OCI-LY3 (cell line): ENCODE results near the gene MYCT1.

ENCODE experiments used
- H2AFZ ChIP-seq: fragments of 200-600, 300-600 bp; shearing (Covaris generic); 2 replicates; pipeline ENCODE4 v1.6.0; 2014; ENCODE audit warnings: antibody characterized with exemption, low read depth, low read length
- H3K27ac ChIP-seq: fragments of 200-600, 300-600 bp; sonication (generic); 2 replicates; pipeline ENCODE4 v1.5.1; 2014; ENCODE audit warnings: mild to moderate bottlenecking, low read length, moderate library complexity, mixed read lengths
- H3K27me3 ChIP-seq: fragments of 200-600, 300-600 bp; sonication (generic); 2 replicates; pipeline ENCODE4 v1.6.1; 2014; ENCODE audit warnings: low read depth, low read length, mixed read lengths
- H3K36me3 ChIP-seq: fragments of 200-600, 300-600 bp; sonication (generic); replicated peaks from 2 replicates; pipeline ENCODE3; 2014; ENCODE audit warnings: low read depth, low read length, mixed read lengths
- H3K4me1 ChIP-seq: fragments of 300-600, 200-600 bp; sonication (generic); 2 replicates; pipeline ENCODE4 v1.6.1; 2014; ENCODE audit warnings: low read length, mixed read lengths
- H3K4me2 ChIP-seq: fragments of 200-600, 300-600 bp; sonication (generic); 2 replicates; pipeline ENCODE4 v1.6.1; 2014; ENCODE audit warnings: low read length, mixed read lengths
- H3K4me3 ChIP-seq: fragments of 300-600, 200-600 bp; sonication (generic); 2 replicates; pipeline ENCODE4 v1.5.1; 2014; ENCODE audit warnings: antibody characterized with exemption, mild to moderate bottlenecking, low read length, moderate library complexity
- H3K79me2 ChIP-seq: fragments of 300-600, 200-600 bp; shearing (Covaris generic); 2 replicates; pipeline ENCODE4 v1.6.1; 2014; ENCODE audit warnings: mild to moderate bottlenecking, low read length, mixed read lengths
- H3K9ac ChIP-seq: fragments of 300-600, 200-600 bp; shearing (Covaris generic); 2 replicates; pipeline ENCODE4 v1.6.0; 2014; ENCODE audit warnings: mild to moderate bottlenecking, low read length, moderate library complexity
- H3K9me3 ChIP-seq: fragments of 200-600, 300-600 bp; shearing (Covaris generic); 2 replicates; pipeline ENCODE4 v1.6.1; 2014; ENCODE audit warnings: low read length, mixed read lengths; ENCODE audit not compliant: insufficient read depth
- H4K20me1 ChIP-seq: fragments of 200-600, 300-600 bp; sonication (generic); 2 replicates; pipeline ENCODE4 v1.6.1; 2016; ENCODE audit warnings: low read length, mixed read lengths; ENCODE audit not compliant: insufficient read depth
- CTCF ChIP-seq: fragments of 200-600, 300-600 bp; sonication (generic); IDR thresholded peaks from 2 replicates; pipeline ENCODE4 v1.5.1; 2014; ENCODE audit warnings: antibody characterized with exemption, low read length, low read depth
- EZH2phosphoT487 ChIP-seq: fragments of 200-600 bp; shearing (Covaris generic); IDR thresholded peaks from 2 replicates; pipeline ENCODE4 v1.6.1; 2018; ENCODE audit warnings: antibody characterized with exemption, mixed run types, low read depth

MYCT1 gene

GRCh38 chr6:152771061-152771687 is 73.5 kb downstream of the MYCT1 start:
- Histone ChIP-seq H3K4me3 (no peak overlapping the region), H4K20me1 (no peaks in the 10 kb centered on the region), H3K27ac (no peak overlapping the region), H3K79me2 (no peaks in the 10 kb centered on the region), H3K9ac (no peak overlapping the region), H3K9me3 (no peaks in the 10 kb centered on the region), H3K4me2 (no peak overlapping the region), H3K27me3 (no peaks in the 10 kb centered on the region), H3K4me1 (no peaks in the 10 kb centered on the region), H3K36me3 (no peaks in the 10 kb centered on the region), H2AFZ (no peak overlapping the region)
- TF ChIP-seq CTCF (no peak), EZH2phosphoT487 (no peak)
